H1 (cell line): ENCODE results near the gene SHLD2. TPM values are rescaled to one million over a fixed set of nuclear protein-coding genes. Genes with fewer than 3 reads are reported as not detected.

Experiments used
- CTCF ChIA-PET: fragments of 300-600 bp; sonication (Branson Sonifier 250); formaldehyde crosslinking; loops from one replicate; lab custom pipeline; 2021; ENCODE audit not compliant: partially characterized antibody; lab: Charles Lee
- POLR2A ChIA-PET: fragments of 300-600 bp; sonication (Branson Sonifier 250); formaldehyde crosslinking; loops from one replicate; lab custom pipeline; 2021; ENCODE audit warnings: inconsistent platforms; ENCODE audit not compliant: partially characterized antibody; lab: Charles Lee
- DNase-seq, 2 experiments: peaks; one replicate each; pipeline versions ENCODE4 v3.0.0 to v3.0.0-alpha.2; 2010 to 2022; ENCODE audit warnings: low spot score in 2 of 2, low read depth in 1 of 2, mixed read lengths in 1 of 2
- FAIRE-seq: peaks from 2 replicates; lab custom pipeline; 2011; peaks lifted over from hg19 to GRCh38; lab: Jason Lieb, UNC
- H2AFZ ChIP-seq: 2 replicates; pipeline ENCODE4 v1.8.1; 2012; ENCODE audit warnings: low read length, inconsistent platforms
- H2AK5ac ChIP-seq: 2 replicates; pipeline ENCODE4 v1.6.1; 2013; ENCODE audit warnings: low read depth, low read length
- H2BK120ac ChIP-seq: replicated peaks from 2 replicates; pipeline ENCODE3; 2013; ENCODE audit warnings: low read depth, low read length, inconsistent platforms
- H2BK12ac ChIP-seq: 2 replicates; pipeline ENCODE4 v1.6.1; 2013; ENCODE audit warnings: low read depth, low read length
- H2BK15ac ChIP-seq: 2 replicates; pipeline ENCODE4 v1.6.1; 2013; ENCODE audit warnings: low read length
- H2BK20ac ChIP-seq: 2 replicates; pipeline ENCODE4 v1.6.1; 2013; ENCODE audit warnings: low read length
- H2BK5ac ChIP-seq: 2 replicates; pipeline ENCODE4 v1.6.1; 2013; ENCODE audit warnings: low read depth, low read length
- H3K14ac ChIP-seq: 2 replicates; pipeline ENCODE4 v1.6.1; 2013; ENCODE audit warnings: inconsistent platforms; ENCODE audit not compliant: insufficient read length
- H3K18ac ChIP-seq: 2 replicates; pipeline ENCODE4 v1.6.1; 2013; ENCODE audit warnings: low read length; ENCODE audit errors: extremely low read depth
- H3K23ac ChIP-seq: 2 replicates; pipeline ENCODE4 v1.6.1; 2013; ENCODE audit warnings: inconsistent platforms; ENCODE audit not compliant: insufficient read length
- H3K23me2 ChIP-seq: 2 replicates; pipeline ENCODE4 v1.6.1; 2013; ENCODE audit warnings: low read depth, low read length
- H3K27ac ChIP-seq: 2 replicates; pipeline ENCODE4 v1.6.1; 2011; ENCODE audit warnings: low read depth, low read length, inconsistent platforms
- H3K27me3 ChIP-seq, 4 experiments: replicated peaks in 1 of 4; 1 replicate in 1 of 4; 2 replicates in 3 of 4; pipeline versions ENCODE4 v1.6.1 to v1.8.1; 2011 to 2013; ENCODE audit warnings: low read length in 3 of 4, mild to moderate bottlenecking in 3 of 4, inconsistent platforms in 2 of 4, mixed read lengths in 2 of 4, moderate library complexity in 1 of 4; ENCODE audit not compliant: control insufficient read depth in 3 of 4, insufficient read depth in 3 of 4; ENCODE audit errors: extremely low read depth in 1 of 4
- H3K36me3 ChIP-seq, 4 experiments: 2 replicates each; pipeline versions ENCODE4 v1.6.1 to v1.8.1; 2011 to 2013; ENCODE audit warnings: mild to moderate bottlenecking in 4 of 4, low read length in 3 of 4, moderate library complexity in 2 of 4, control low read depth in 1 of 4, inconsistent platforms in 1 of 4; ENCODE audit not compliant: insufficient read depth in 4 of 4, control insufficient read depth in 2 of 4
- H3K4ac ChIP-seq: replicated peaks from 2 replicates; pipeline ENCODE3; 2013; ENCODE audit warnings: low read length, low read depth, mixed read lengths, inconsistent platforms; ENCODE audit not compliant: insufficient read length
- H3K4me1 ChIP-seq, 4 experiments: replicated peaks in 1 of 4; 1 replicate in 1 of 4; 2 replicates in 3 of 4; pipeline versions ENCODE4 v1.6.1 to v1.8.1; 2011 to 2013; ENCODE audit warnings: low read length in 3 of 4, inconsistent platforms in 2 of 4, mixed read lengths in 1 of 4; ENCODE audit not compliant: insufficient read depth in 4 of 4, control insufficient read depth in 3 of 4
- H3K4me2 ChIP-seq, 2 experiments: 2 replicates each; pipeline versions ENCODE4 v1.6.1 to v1.8.1; 2011 to 2013; ENCODE audit warnings: low read depth in 2 of 2, low read length in 2 of 2, control low read depth in 1 of 2, inconsistent platforms in 1 of 2, mild to moderate bottlenecking in 1 of 2; ENCODE audit not compliant: insufficient read depth in 1 of 2
- H3K4me3 ChIP-seq, 4 experiments: fragments of 200-600, 300-600 bp in 1 of 4; sonication (generic), shearing (Covaris generic), sonication (Bioruptor Twin) in 1 of 4; 2 replicates each; pipeline versions ENCODE4 v1.5.1 to v1.8.1; 2011 to 2016; ENCODE audit warnings: low read length in 4 of 4, low read depth in 3 of 4, control low read depth in 2 of 4, inconsistent platforms in 2 of 4, mild to moderate bottlenecking in 2 of 4, mixed read lengths in 1 of 4, moderate library complexity in 1 of 4; ENCODE audit not compliant: insufficient read depth in 2 of 4; ENCODE audit errors: extremely low read depth in 1 of 4
- H3K56ac ChIP-seq: replicated peaks from 2 replicates; pipeline ENCODE3; 2013; ENCODE audit warnings: low read depth, mild to moderate bottlenecking, mixed read lengths, low read length, inconsistent platforms; ENCODE audit not compliant: insufficient read length
- H3K79me1 ChIP-seq: 2 replicates; pipeline ENCODE4 v1.6.1; 2013; ENCODE audit warnings: low read depth, low read length, control low read depth
- H3K79me2 ChIP-seq, 2 experiments: 2 replicates each; pipeline versions ENCODE4 v1.6.1 to v1.8.1; 2012 to 2013; ENCODE audit warnings: low read length in 2 of 2, mild to moderate bottlenecking in 2 of 2, inconsistent platforms in 1 of 2; ENCODE audit not compliant: insufficient read depth in 2 of 2, control insufficient read depth in 1 of 2
- H3K9ac ChIP-seq, 4 experiments: replicated peaks in 1 of 4; 1 replicate in 1 of 4; 2 replicates in 3 of 4; pipeline versions ENCODE4 v1.6.1 to v1.8.1; 2011 to 2013; ENCODE audit warnings: low read depth in 3 of 4, low read length in 3 of 4, control low read depth in 2 of 4, mild to moderate bottlenecking in 2 of 4, moderate library complexity in 2 of 4, inconsistent platforms in 1 of 4; ENCODE audit errors: extremely low read depth in 1 of 4
- H3K9me3 ChIP-seq, 2 experiments: 2 replicates each; pipeline versions ENCODE4 v1.6.1 to v1.8.1; 2012 to 2013; ENCODE audit warnings: mild to moderate bottlenecking in 2 of 2, moderate library complexity in 2 of 2, control low read depth in 1 of 2, inconsistent platforms in 1 of 2, low read depth in 1 of 2, low read length in 1 of 2, mixed read lengths in 1 of 2; ENCODE audit not compliant: insufficient read depth in 2 of 2
- H4K20me1 ChIP-seq, 2 experiments: replicated peaks in 1 of 2; 2 replicates each; pipeline versions ENCODE3 to v1.8.1; 2011 to 2013; ENCODE audit warnings: inconsistent platforms in 2 of 2, low read length in 2 of 2, mild to moderate bottlenecking in 1 of 2; ENCODE audit not compliant: insufficient read depth in 2 of 2, control insufficient read depth in 1 of 2
- H4K5ac ChIP-seq: 2 replicates; pipeline ENCODE4 v1.6.1; 2013; ENCODE audit warnings: low read length, low read depth, mixed read lengths, inconsistent platforms; ENCODE audit not compliant: insufficient read length
- H4K8ac ChIP-seq: 2 replicates; pipeline ENCODE4 v1.8.0; 2013; ENCODE audit warnings: mild to moderate bottlenecking, moderate library complexity, low read length, inconsistent platforms; ENCODE audit not compliant: insufficient read depth; ENCODE audit errors: extremely low read depth
- H4K91ac ChIP-seq: replicated peaks from 2 replicates; pipeline ENCODE3; 2013; ENCODE audit warnings: low read length, mixed read lengths, inconsistent platforms; ENCODE audit not compliant: insufficient read length
- NANOG ChIP-seq: IDR thresholded peaks from 2 replicates; pipeline ENCODE4 v1.6.1; 2011; ENCODE audit warnings: low read length, low read depth, mild to moderate bottlenecking, inconsistent platforms; ENCODE audit not compliant: insufficient read depth, poor library complexity, severe bottlenecking
- NRF1 ChIP-seq: IDR thresholded peaks from 2 replicates; pipeline ENCODE4 v1.6.1; 2011; ENCODE audit warnings: mild to moderate bottlenecking, low read depth, low read length, improper control_type of control experiment
- WGBS, 2 experiments: shearing (Covaris generic) in 1 of 2; methylation state at CpG; one replicate each; pipeline versions ENCODE4 v1.1.6 to v1.1.7; 2013 to 2015; ENCODE audit warnings: low lambda C conversion rate in 2 of 2, mixed read lengths in 2 of 2, inconsistent platforms in 1 of 2, low coverage in 1 of 2, missing lambda C conversion rate in 1 of 2; ENCODE audit not compliant: insufficient replicate concordance in 2 of 2, insufficient coverage in 1 of 2, insufficient read length in 1 of 2; ENCODE audit errors: extremely low coverage in 1 of 2, missing lambda C conversion rate in 1 of 2; 5-methylcytosine and 5-hydroxymethylcytosine counted together
- polyA plus RNA-seq, 7 experiments: library from polyadenylated mRNA; depleted of rRNA in 3 of 7; stranded (reverse) in 5 of 7; unstranded in 2 of 7; fragments of >200 nt in 5 of 7; fragments of 200-250 nt in 2 of 7; gene quantifications; 1 replicate in 5 of 7; 2 replicates in 1 of 7; 4 replicates in 1 of 7; pipeline versions ENCODE4 v1.2.1 to v1.2.3, GENCODE V29; 2011 to 2013; ENCODE audit warnings: missing spikeins in 2 of 7, mixed read lengths in 2 of 7
- total RNA-seq: library from RNA; stranded (reverse); fragmentation: NEBNext Ultra II Directional; extraction: Animal tissue kit (Norgen Biotek cat#: 25700); gene quantifications from 2 replicates; pipeline ENCODE4 v1.2.1, GENCODE V29; 2021

Gene SHLD2
- total and polyA plus RNA-seq, 2 of the 8 experiments (the other 6 are each of a cell fraction or from before 2014, with no cell fraction given), result 7.9 to 32.4 TPM

DNA sequence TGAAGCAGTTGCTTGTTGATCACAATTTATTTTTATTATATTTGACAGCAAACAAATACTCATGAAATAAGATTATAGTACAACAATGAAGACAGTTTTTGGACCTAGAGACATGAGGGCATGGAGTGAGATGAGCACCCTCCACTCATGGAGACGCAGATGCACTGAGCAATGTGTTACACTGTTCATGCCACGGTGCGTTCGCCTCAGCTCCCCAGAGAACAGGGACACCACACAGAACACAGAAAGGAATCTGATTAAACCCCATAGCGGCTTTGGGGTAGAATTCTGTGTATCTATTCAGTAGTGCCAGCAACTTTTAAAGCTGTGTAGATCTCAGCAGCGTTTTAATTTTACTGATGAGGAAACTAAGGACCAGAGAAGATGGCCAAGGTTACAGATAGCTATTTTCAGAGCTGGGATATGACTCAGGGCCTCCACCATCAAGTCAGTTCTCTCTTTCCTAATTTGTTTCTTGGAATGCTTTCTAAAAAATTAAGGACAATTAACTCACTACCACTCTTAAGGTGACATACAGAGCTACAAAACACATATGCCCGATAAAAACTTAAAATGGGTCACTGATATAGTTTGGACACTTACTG, 41.3 kb upstream of the SHLD2 start:
- H3K9ac ChIP-seq, result no peak overlapping the region
- no peak overlapping the region for H2BK5ac ChIP-seq
- no peak overlapping the region for H2AK5ac ChIP-seq
- H4K5ac ChIP-seq, result no peak overlapping the region
- FAIRE-seq (no peak), DNase-seq (no peak)
- TF ChIP-seq NANOG (no peak), NRF1 (no peak)
- H3K4me1 ChIP-seq, result no peaks in the 10 kb centered on the region
- no peak overlapping the region for H3K4me3 ChIP-seq
- H3K79me1 ChIP-seq, result no peaks in the 10 kb centered on the region
- H2BK20ac ChIP-seq, result no peak overlapping the region
- H3K36me3 ChIP-seq, result peaks cover 0 to 54% (median 26%) of the 10 kb centered on the region in 4 experiments; a peak in 7 of 8 replicates
- H2BK12ac ChIP-seq, result no peak overlapping the region
- no peak overlapping the region for H3K23ac ChIP-seq
- POLR2A ChIA-PET, result interaction anchor here (1.3 kb wide), 1 partner anchor 11 kb away, joined by 4 read pairs; no protein-coding TSS in a partner anchor
- H3K27me3 ChIP-seq, result no peaks in the 10 kb centered on the region
- H2BK120ac ChIP-seq, result no peak overlapping the region
- H3K27ac ChIP-seq, result no peak overlapping the region
- CTCF ChIA-PET, result interaction anchor here (0.8 to 4.6 kb wide), 10 partner anchors 8 to 365 kb away, joined by 3 to 23 read pairs (median 5); partner anchors contain the start of gene ADIRF
- H4K20me1 ChIP-seq, result no peaks in the 10 kb centered on the region
- no peaks in the 10 kb centered on the region for H3K79me2 ChIP-seq
- H2BK15ac ChIP-seq, result no peak overlapping the region
- no peak overlapping the region for H3K4me2 ChIP-seq
- no peaks in the 10 kb centered on the region for H3K9me3 ChIP-seq
- H3K4ac ChIP-seq, result no peak overlapping the region
- H4K8ac ChIP-seq, result no peak overlapping the region
- no peak overlapping the region for H3K14ac ChIP-seq
- no peaks in the 10 kb centered on the region for H3K23me2 ChIP-seq
- no peak overlapping the region for H4K91ac ChIP-seq
- no peak overlapping the region for H3K56ac ChIP-seq
- no peak overlapping the region for H2AFZ ChIP-seq
- H3K18ac ChIP-seq, result no peak overlapping the region
- 92% methylated on average over 7 of the region's 7 CpGs; no CpG with 5 or more reads in 1 of the 2 experiments for WGBS, 2 experiments
